A673 (cell line): ENCODE measurements around the gene ZNF827. TPM values are rescaled to one million over a fixed set of nuclear protein-coding genes. Genes with fewer than 3 reads are reported as not detected.

Experiments used
- BruUV-seq: library from RNA; stranded (reverse); fragments of 400-500 nt; replicated peaks from 2 replicates; lab custom pipeline; 2021; lab: Mats Ljungman, UMichigan
- CTCF ChIA-PET: fragments of 300-600 bp; sonication (Branson Sonifier 250); formaldehyde crosslinking; loops from one replicate; lab custom pipeline; 2022; ENCODE audit warnings: antibody characterized with exemption; lab: Charles Lee
- POLR2A ChIA-PET: fragments of 300-600 bp; sonication (Branson Sonifier 250); formaldehyde crosslinking; loops from one replicate; lab custom pipeline; 2022; ENCODE audit warnings: antibody characterized with exemption; ENCODE audit not compliant: low non-redundant PET; lab: Charles Lee
- DNase-seq: peaks from one replicate; pipeline ENCODE4 v3.0.0-alpha.2; 2015; ENCODE audit warnings: low spot score
- H3K27ac ChIP-seq: fragments of 200-600 bp; sonication (generic); 2 replicates; pipeline ENCODE4 v1.5.1; 2016; ENCODE audit warnings: mixed run types, low read depth, mild to moderate bottlenecking, mixed read lengths, antibody characterized with exemption, low read length; ENCODE audit not compliant: poor library complexity, severe bottlenecking
- H3K27me3 ChIP-seq: fragments of 200-600 bp; sonication (generic); replicated peaks from 2 replicates; pipeline ENCODE4 v1.6.1; 2017; ENCODE audit warnings: mixed run types, low read depth, mild to moderate bottlenecking, mixed read lengths, antibody characterized with exemption, low read length; ENCODE audit not compliant: insufficient read depth, poor library complexity
- H3K36me3 ChIP-seq: fragments of 200-600 bp; sonication (generic); 2 replicates; pipeline ENCODE4 v1.6.1; 2016; ENCODE audit warnings: mixed run types, mild to moderate bottlenecking, mixed read lengths, antibody characterized with exemption, low read length; ENCODE audit not compliant: insufficient read depth, poor library complexity, severe bottlenecking
- H3K4me1 ChIP-seq: fragments of 200-600 bp; sonication (generic); 2 replicates; pipeline ENCODE4 v1.6.1; 2017; ENCODE audit warnings: mixed run types, mild to moderate bottlenecking, mixed read lengths, antibody characterized with exemption, low read length; ENCODE audit not compliant: insufficient read depth, poor library complexity, severe bottlenecking
- H3K4me3 ChIP-seq: fragments of 200-600 bp; sonication (generic); 2 replicates; pipeline ENCODE4 v1.5.1; 2016; ENCODE audit warnings: low read depth, mixed run types, mild to moderate bottlenecking, mixed read lengths, low read length; ENCODE audit not compliant: poor library complexity, severe bottlenecking
- H3K9me3 ChIP-seq: fragments of 200-600 bp; sonication (generic); 2 replicates; pipeline ENCODE4 v1.6.1; 2016; ENCODE audit warnings: mixed run types, low read depth, mild to moderate bottlenecking, mixed read lengths, antibody characterized with exemption, low read length; ENCODE audit not compliant: poor library complexity, severe bottlenecking
- CTCF ChIP-seq: fragments of 300-800, 200-600 bp; sonication (generic); conservative IDR thresholded peaks from 2 replicates; pipeline ENCODE4 v1.5.1; 2017; ENCODE audit warnings: low read depth, mild to moderate bottlenecking, antibody characterized with exemption, low read length, moderate library complexity, mixed read lengths
- EZH2 ChIP-seq: fragments of 200-600 bp; sonication (generic); IDR thresholded peaks from 2 replicates; pipeline ENCODE4 v1.6.1; 2017; ENCODE audit warnings: borderline replicate concordance, low read depth, mild to moderate bottlenecking, mixed read lengths, antibody characterized with exemption, low read length; ENCODE audit not compliant: poor library complexity, severe bottlenecking
- intact Hi-C: fragments of 100-400 bp; cut with micrococcal nuclease; formaldehyde crosslinking; loops from one replicate; pipeline ENCODE4 v1.10.0; 2022; ENCODE audit not compliant: unreplicated experiment
- total RNA-seq: library from RNA; stranded (reverse); gene quantifications from 2 replicates; pipeline ENCODE4 v1.2.3, GENCODE V29; 2021

ZNF827 gene
- total RNA-seq, 1 experiment from 2014 or later, result 20.0 TPM

DNA sequence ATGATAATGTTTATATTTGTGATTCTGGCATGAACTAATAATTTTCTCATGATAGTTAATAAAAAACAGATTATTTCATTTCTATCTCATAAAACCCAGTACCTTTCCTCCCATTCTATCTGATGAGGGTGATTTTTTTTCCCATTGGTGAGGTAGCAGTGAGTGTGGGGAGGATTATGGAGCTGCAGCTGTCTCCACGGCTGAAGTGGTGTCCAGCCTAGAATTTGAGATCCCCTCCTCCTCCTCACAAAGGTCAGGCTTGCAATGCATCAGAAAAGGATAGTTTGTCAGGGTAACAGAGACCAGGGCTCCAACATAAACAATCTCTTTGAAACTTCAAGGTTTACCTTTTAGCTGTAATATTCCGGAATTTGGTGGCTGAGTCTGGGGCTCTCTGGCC, 197.8 kb downstream of the ZNF827 start:
- no peak for TF ChIP-seq EZH2
- TF ChIP-seq CTCF, result no peak
- H3K4me1 ChIP-seq, result no peaks in the 10 kb centered on the region
- CTCF ChIA-PET, result no interaction called here
- BruUV-seq, result no TSS peak
- no peaks in the 10 kb centered on the region for H3K36me3 ChIP-seq
- no peaks in the 10 kb centered on the region for H3K27me3 ChIP-seq
- no peak overlapping the region for H3K4me3 ChIP-seq
- intact Hi-C loops, result no loop called here
- no peak for DNase-seq
- POLR2A ChIA-PET, result no interaction called here
- H3K9me3 ChIP-seq, result no peaks in the 10 kb centered on the region
- no peak overlapping the region for H3K27ac ChIP-seq

GRCh38 chr4:145739845-145740244, 198.8 kb downstream of the ZNF827 start:
- no TSS peak for BruUV-seq
- ChIA-PET POLR2A (no interaction called here), CTCF (no interaction called here)
- H3K4me1 ChIP-seq, result no peaks in the 10 kb centered on the region
- no peaks in the 10 kb centered on the region for H3K36me3 ChIP-seq
- no peaks in the 10 kb centered on the region for H3K27me3 ChIP-seq
- no peak for DNase-seq
- no peaks in the 10 kb centered on the region for H3K9me3 ChIP-seq
- TF ChIP-seq CTCF (no peak), EZH2 (no peak)
- intact Hi-C loops, result no loop called here
- H3K4me3 ChIP-seq, result no peak overlapping the region
- H3K27ac ChIP-seq, result no peak overlapping the region

- intact Hi-C loops, result no loop called here
- CTCF ChIA-PET, result no interaction called here
- no peaks in the 10 kb centered on the region for H3K27me3 ChIP-seq
- H3K9me3 ChIP-seq, result no peaks in the 10 kb centered on the region
- POLR2A ChIA-PET, result no interaction called here
- BruUV-seq, result no TSS peak
- H3K36me3 ChIP-seq, result no peaks in the 10 kb centered on the region
- H3K4me1 ChIP-seq, result peaks cover under 1% of the 10 kb centered on the region
- no peak overlapping the region for H3K4me3 ChIP-seq
- no peak for TF ChIP-seq CTCF
- no peak for TF ChIP-seq EZH2
- no peak overlapping the region for H3K27ac ChIP-seq
- DNase-seq, result no peak
These were observed 202.3 kb downstream of the ZNF827 start for GRCh38 chr4:145736241-145736831.
